HepG2 (cell line): Measurements from ENCODE around the gene NDRG3. TPM values are rescaled to one million over a fixed set of nuclear protein-coding genes. Genes with fewer than 3 reads are reported as not detected.

Source experiments
- ATF6 ChIP-seq: sonication (generic); formaldehyde crosslinking; conservative IDR thresholded peaks from 2 replicates; pipeline ENCODE4 v1.4.0; 2020; ENCODE audit warnings: missing genetic modification reagents
- GABPB1 ChIP-seq: IDR thresholded peaks from 2 replicates; pipeline ENCODE4 v1.6.1; 2016; ENCODE audit warnings: mild to moderate bottlenecking, missing genetic modification reagents, moderate library complexity, missing compliant biosample characterization
- GTF3A ChIP-seq: sonication (generic); formaldehyde crosslinking; conservative IDR thresholded peaks from 2 replicates; pipeline ENCODE4 v1.4.0; 2020; ENCODE audit warnings: mild to moderate bottlenecking, missing genetic modification reagents
- HDAC1 ChIP-seq: sonication (generic); formaldehyde crosslinking; IDR thresholded peaks from 2 replicates; pipeline ENCODE4 v1.5.1; 2020; ENCODE audit warnings: mild to moderate bottlenecking, missing genetic modification reagents
- HNRNPK ChIP-seq: fragments of 200-400 bp; formaldehyde crosslinking; IDR thresholded peaks from 2 replicates; pipeline ENCODE4 v1.6.1; 2018; ENCODE audit warnings: low read length, low read depth, moderate library complexity, mild to moderate bottlenecking; ENCODE audit not compliant: poor library complexity, severe bottlenecking
- KDM3A ChIP-seq: IDR thresholded peaks from 2 replicates; pipeline ENCODE4 v1.6.1; 2018; ENCODE audit warnings: low read depth, missing compliant biosample characterization
- KLF9 ChIP-seq: IDR thresholded peaks from 2 replicates; pipeline ENCODE4 v1.6.1; 2016; ENCODE audit warnings: low read depth
- MAFG ChIP-seq: sonication (generic); formaldehyde crosslinking; IDR thresholded peaks from 2 replicates; pipeline ENCODE4 v1.5.1; 2020; ENCODE audit warnings: mild to moderate bottlenecking, missing genetic modification reagents
- MATR3 ChIP-seq: sonication (generic); formaldehyde crosslinking; IDR thresholded peaks from 2 replicates; pipeline ENCODE4 v1.4.0; 2020; ENCODE audit warnings: missing genetic modification reagents
- MED1 ChIP-seq: sonication (generic); formaldehyde crosslinking; IDR thresholded peaks from 2 replicates; pipeline ENCODE4 v1.4.0; 2020; ENCODE audit warnings: missing genetic modification reagents
- RBFOX2 ChIP-seq: fragments of 200-400 bp; formaldehyde crosslinking; IDR thresholded peaks from 2 replicates; pipeline ENCODE4 v1.6.1; 2017; ENCODE audit warnings: low read depth, mild to moderate bottlenecking, low read length
- RELA ChIP-seq: sonication (generic); formaldehyde crosslinking; IDR thresholded peaks from 2 replicates; pipeline ENCODE4 v1.4.0; 2020; ENCODE audit warnings: missing genetic modification reagents
- SIN3A ChIP-seq: IDR thresholded peaks from 2 replicates; pipeline ENCODE4 v1.6.1; 2011; ENCODE audit warnings: low read depth, mild to moderate bottlenecking, control low read depth, low read length, borderline replicate concordance
- SSRP1 ChIP-seq: IDR thresholded peaks from 2 replicates; pipeline ENCODE4 v1.6.1; 2016; ENCODE audit warnings: control low read depth
- ZFP1 ChIP-seq: IDR thresholded peaks from 2 replicates; pipeline ENCODE4 v1.6.1; 2016
- ZIK1 ChIP-seq: sonication (generic); formaldehyde crosslinking; IDR thresholded peaks from 2 replicates; pipeline ENCODE4 v1.5.0; 2020; ENCODE audit warnings: mild to moderate bottlenecking, low read depth, missing genetic modification reagents, borderline replicate concordance
- ZNF589 ChIP-seq: sonication (generic); formaldehyde crosslinking; conservative IDR thresholded peaks from 2 replicates; pipeline ENCODE4 v1.8.0; 2022; ENCODE audit warnings: mild to moderate bottlenecking, moderate library complexity, missing genetic modification reagents
- ZNF614 ChIP-seq: IDR thresholded peaks from 2 replicates; pipeline ENCODE4 v1.6.1; 2018; ENCODE audit warnings: missing biosample characterization, missing genetic modification reagents, inconsistent platforms, borderline replicate concordance
- ZNF703 ChIP-seq: sonication (generic); formaldehyde crosslinking; IDR thresholded peaks from 2 replicates; pipeline ENCODE4 v1.5.1; 2020; ENCODE audit warnings: missing genetic modification reagents, mild to moderate bottlenecking, moderate library complexity, borderline replicate concordance
- ZNF749 ChIP-seq: sonication (generic); formaldehyde crosslinking; IDR thresholded peaks from 2 replicates; pipeline ENCODE4 v1.8.0; 2022; ENCODE audit warnings: mild to moderate bottlenecking, missing genetic modification reagents, moderate library complexity, borderline replicate concordance
- ZNF770 ChIP-seq: sonication (generic); formaldehyde crosslinking; IDR thresholded peaks from 2 replicates; pipeline ENCODE4 v1.5.0; 2020; ENCODE audit warnings: mild to moderate bottlenecking, missing genetic modification reagents
- ZNF792 ChIP-seq: IDR thresholded peaks from 2 replicates; pipeline ENCODE4 v1.6.1; 2016
- polyA plus RNA-seq, 8 experiments: library from polyadenylated mRNA; depleted of rRNA in 3 of 8; stranded (reverse) in 7 of 8; unstranded in 1 of 8; fragments of >200 nt; fragmentation: Illumina TruSeq in 4 of 8; extraction: Trizol in 4 of 8; gene quantifications; 2 replicates each; pipeline versions ENCODE4 v1.2.1 to v1.2.3, GENCODE V29; 2011 to 2016; ENCODE audit warnings: low read depth in 4 of 8, missing spikeins in 1 of 8, mixed read lengths in 1 of 8; ENCODE audit not compliant: insufficient read depth in 1 of 8
- total RNA-seq, 5 experiments: library from RNA; depleted of rRNA; stranded (reverse); fragments of >200 nt; fragmentation: Illumina TruSeq; extraction: Trizol; gene quantifications; 2 replicates each; pipeline ENCODE4 v1.2.3, GENCODE V29; 2016; ENCODE audit warnings: low read depth in 1 of 5
- TF ChIP-seq, protein P1 (sequence below): IDR thresholded peaks from 2 replicates; pipeline ENCODE4 v1.6.1; 2016; ENCODE audit warnings: missing compliant biosample characterization, missing genetic modification reagents, borderline replicate concordance
- TF ChIP-seq, protein P2 (sequence below): sonication (generic); formaldehyde crosslinking; IDR thresholded peaks from 2 replicates; pipeline ENCODE4 v1.5.1; 2020; ENCODE audit warnings: missing genetic modification reagents, mild to moderate bottlenecking, borderline replicate concordance

Gene NDRG3
- total and polyA plus RNA-seq, 2 of the 13 experiments (the other 11 are each of a cell fraction or from before 2014, with no cell fraction given): 36.0 to 40.5 TPM

DNA sequence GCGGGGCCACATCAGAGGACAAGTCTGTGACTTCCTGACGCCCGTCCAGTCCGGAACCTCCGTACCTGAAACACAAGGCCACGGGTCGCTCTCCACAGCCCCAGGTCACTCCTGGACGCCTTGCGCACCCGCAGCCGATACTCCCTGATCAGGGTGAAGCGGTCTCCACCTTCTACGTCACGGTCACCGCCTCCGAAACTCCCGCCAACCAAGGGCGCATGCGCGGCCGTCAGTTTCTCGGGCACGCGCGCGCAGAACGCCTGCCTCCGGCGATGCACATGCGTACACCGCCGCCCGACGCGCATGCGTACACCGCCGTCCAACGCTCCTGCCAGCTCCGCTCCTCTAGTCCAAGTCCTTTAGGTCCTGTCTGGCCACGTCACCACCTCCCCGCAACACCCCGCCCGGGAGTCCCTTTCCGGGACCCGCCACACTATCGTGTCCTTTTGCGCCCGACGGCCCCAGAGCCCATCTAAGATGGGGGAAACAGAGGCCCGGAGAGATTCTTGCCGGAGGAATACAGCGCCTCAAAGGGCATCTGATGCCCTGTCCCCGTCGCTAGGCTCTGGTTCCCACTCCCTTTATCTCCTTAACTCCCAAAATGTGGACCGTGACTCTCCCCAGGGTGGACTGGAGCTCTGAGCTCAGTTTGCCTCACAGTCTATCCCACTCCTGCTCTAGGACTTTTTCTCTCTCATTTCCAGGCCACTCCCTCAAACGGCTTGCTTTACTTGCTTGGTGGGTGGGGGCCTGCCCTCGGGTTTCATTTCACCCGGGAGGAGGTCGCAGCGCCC lies 27.9 kb upstream of the NDRG3 start, which contains the start of gene DSN1 (continued):
- TF ChIP-seq HNRNPK (no peak), MED1 (CRISPR knock-in tag) (peak; percentile 14), ZNF589 (CRISPR knock-in tag) (0 out of 2 replicates have a peak, but pooled peaks have one; percentile 48), ZNF703 (no peak), GABPB1 (CRISPR knock-in tag) (peak; percentile 87), MATR3 (no peak), RBFOX2 (peak; percentile 99), ATF6 (CRISPR knock-in tag) (peak; percentile 90; the same call in 1 of the 2 replicates), GTF3A (CRISPR knock-in tag) (peak; percentile 98; the same call in 1 of the 2 replicates), MAFG (no peak), KDM3A (peak; percentile 66), HDAC1 (peak; percentile 100), ZNF749 (CRISPR knock-in tag) (peak; percentile 86; the same call in 1 of the 2 replicates), ZNF770 (CRISPR knock-in tag) (peak; percentile 77), ZNF614 (CRISPR knock-in tag) (peak; percentile 75), ZNF792 (peak; percentile 61), ZFP1 (peak; percentile 79; the same call in 1 of the 2 replicates), SIN3A (peak; percentile 99), ZIK1 (CRISPR knock-in tag) (peak; percentile 59), SSRP1 (CRISPR knock-in tag) (peak; percentile 90; the same call in 1 of the 2 replicates), RELA (CRISPR knock-in tag) (no peak; the same call in none of the 2 replicates), KLF9 (CRISPR knock-in tag) (peak; percentile 88; the same call in 1 of the 2 replicates)
- TF ChIP-seq, protein P1, sequence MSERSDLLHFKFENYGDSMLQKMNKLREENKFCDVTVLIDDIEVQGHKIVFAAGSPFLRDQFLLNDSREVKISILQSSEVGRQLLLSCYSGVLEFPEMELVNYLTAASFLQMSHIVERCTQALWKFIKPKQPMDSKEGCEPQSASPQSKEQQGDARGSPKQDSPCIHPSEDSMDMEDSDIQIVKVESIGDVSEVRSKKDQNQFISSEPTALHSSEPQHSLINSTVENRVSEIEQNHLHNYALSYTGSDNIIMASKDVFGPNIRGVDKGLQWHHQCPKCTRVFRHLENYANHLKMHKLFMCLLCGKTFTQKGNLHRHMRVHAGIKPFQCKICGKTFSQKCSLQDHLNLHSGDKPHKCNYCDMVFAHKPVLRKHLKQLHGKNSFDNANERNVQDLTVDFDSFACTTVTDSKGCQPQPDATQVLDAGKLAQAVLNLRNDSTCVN: peak; percentile 78; the same call in 1 of the 2 replicates
- TF ChIP-seq, protein P2, sequence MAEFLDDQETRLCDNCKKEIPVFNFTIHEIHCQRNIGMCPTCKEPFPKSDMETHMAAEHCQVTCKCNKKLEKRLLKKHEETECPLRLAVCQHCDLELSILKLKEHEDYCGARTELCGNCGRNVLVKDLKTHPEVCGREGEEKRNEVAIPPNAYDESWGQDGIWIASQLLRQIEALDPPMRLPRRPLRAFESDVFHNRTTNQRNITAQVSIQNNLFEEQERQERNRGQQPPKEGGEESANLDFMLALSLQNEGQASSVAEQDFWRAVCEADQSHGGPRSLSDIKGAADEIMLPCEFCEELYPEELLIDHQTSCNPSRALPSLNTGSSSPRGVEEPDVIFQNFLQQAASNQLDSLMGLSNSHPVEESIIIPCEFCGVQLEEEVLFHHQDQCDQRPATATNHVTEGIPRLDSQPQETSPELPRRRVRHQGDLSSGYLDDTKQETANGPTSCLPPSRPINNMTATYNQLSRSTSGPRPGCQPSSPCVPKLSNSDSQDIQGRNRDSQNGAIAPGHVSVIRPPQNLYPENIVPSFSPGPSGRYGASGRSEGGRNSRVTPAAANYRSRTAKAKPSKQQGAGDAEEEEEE: no peak
